T-cell (primary cell): ENCODE data around the gene COA8. TPM values are rescaled to one million over a fixed set of nuclear protein-coding genes. Genes with fewer than 3 reads are reported as not detected.

Experiments
- ATAC-seq, 4 experiments: fragments of 200-7000 bp in 3 of 4; fragments of 150-1000 bp in 1 of 4; cut with Tn5 transposase; replicated peaks in 1 of 4; 1 replicate in 3 of 4; 2 replicates in 1 of 4; pipeline ENCODE4 v1.10.0; 2021; ENCODE audit warnings: moderate library complexity in 3 of 4, mild to moderate bottlenecking in 2 of 4, moderate number of reproducible peaks in 1 of 4
- CTCF ChIA-PET, 2 donors: fragments of 300-600 bp; sonication (Branson Sonifier 250); formaldehyde crosslinking; loops; one replicate each; lab custom pipeline; 2022; ENCODE audit warnings: antibody characterized with exemption in 2 of 2; lab: Charles Lee
- POLR2A ChIA-PET, 2 donors: fragments of 300-600 bp; sonication (Branson Sonifier 250); formaldehyde crosslinking; loops; one replicate each; lab custom pipeline; 2022; ENCODE audit warnings: antibody characterized with exemption in 2 of 2; lab: Charles Lee
- DNase-seq, 35 experiments: peaks; one replicate each; pipeline versions ENCODE4 v3.0.0 to v3.0.0-alpha.2; 2013 to 2023
- H3K27ac ChIP-seq: one replicate; pipeline ENCODE4 v1.5.1; 2013; ENCODE audit warnings: low read length
- H3K27me3 ChIP-seq, 2 experiments: replicated peaks in 1 of 2; 1 replicate in 1 of 2; 2 replicates in 1 of 2; pipeline versions ENCODE4 v1.6.1 to v1.7.0; 2013; ENCODE audit warnings: low read length in 1 of 2, mixed read lengths in 1 of 2; ENCODE audit not compliant: control insufficient read depth in 2 of 2, insufficient read depth in 2 of 2; ENCODE audit errors: extremely low read depth in 1 of 2
- H3K36me3 ChIP-seq, 2 donors: 1 replicate in 1 of 2; 2 replicates in 1 of 2; pipeline versions ENCODE4 v1.6.1 to v1.7.0; 2013; ENCODE audit warnings: low read length in 1 of 2; ENCODE audit not compliant: control insufficient read depth in 2 of 2, insufficient read depth in 1 of 2; ENCODE audit errors: extremely low read depth in 1 of 2
- H3K4me1 ChIP-seq, 2 experiments: 1 replicate in 1 of 2; 2 replicates in 1 of 2; pipeline versions ENCODE4 v1.6.1 to v1.7.0; 2013; ENCODE audit warnings: low read length in 2 of 2, mixed read lengths in 1 of 2; ENCODE audit not compliant: insufficient read depth in 2 of 2, control insufficient read depth in 1 of 2; ENCODE audit errors: extremely low read depth in 1 of 2
- H3K4me3 ChIP-seq, 2 donors: 1 replicate in 1 of 2; 2 replicates in 1 of 2; pipeline versions ENCODE4 v1.5.1 to v1.7.0; 2013; ENCODE audit warnings: mild to moderate bottlenecking in 2 of 2, low read length in 1 of 2, moderate library complexity in 1 of 2; ENCODE audit not compliant: control insufficient read depth in 1 of 2; ENCODE audit errors: extremely low read depth in 1 of 2
- H3K9me3 ChIP-seq: 2 replicates; pipeline ENCODE4 v1.7.0; 2013
- H3K27ac Mint-ChIP-seq, 2 donors: one replicate each; pipeline ENCODE4 v1.8.0; 2020 to 2021; ENCODE audit warnings: mild to moderate bottlenecking in 2 of 2, mixed read lengths in 2 of 2
- H3K27me3 Mint-ChIP-seq, 2 donors: one replicate each; pipeline ENCODE4 v1.8.0; 2021 to 2022; ENCODE audit warnings: mixed read lengths in 2 of 2
- H3K36me3 Mint-ChIP-seq: one replicate; pipeline ENCODE4 v1.8.0; 2021; ENCODE audit warnings: mixed read lengths
- H3K4me1 Mint-ChIP-seq, 3 donors: one replicate each; pipeline ENCODE4 v1.8.0; 2020 to 2022; ENCODE audit warnings: mixed read lengths in 3 of 3, mild to moderate bottlenecking in 1 of 3
- H3K4me3 Mint-ChIP-seq, 3 donors: one replicate each; pipeline ENCODE4 v1.8.0; 2020 to 2022; ENCODE audit warnings: mild to moderate bottlenecking in 3 of 3, mixed read lengths in 3 of 3, moderate library complexity in 3 of 3
- H3K9me3 Mint-ChIP-seq, 3 donors: one replicate each; pipeline ENCODE4 v1.8.0; 2020 to 2022; ENCODE audit warnings: mixed read lengths in 3 of 3
- WGBS: methylation state at CpG from one replicate; pipeline ENCODE4 v1.1.5; 2013; ENCODE audit warnings: missing lambda C conversion rate; ENCODE audit not compliant: insufficient coverage; 5-methylcytosine and 5-hydroxymethylcytosine counted together
- total RNA-seq, 35 experiments: library from RNA in 6 of 35; stranded (reverse) in 6 of 35; fragments of 120-200 nt in 1 of 35; gene quantifications; one replicate each; pipeline versions ENCODE4 v1.2.1 to v1.2.4 and lab custom pipeline; 2013 to 2026

Gene COA8
- total RNA-seq, 5 donors from 2014 or later (not counting 1 experiment from before 2014, with no cell fraction given), result 17.7 to 27.5 (median 22.3) TPM

- WGBS, result 94% methylated on average over 24 of the region's 32 CpGs
- H3K36me3 ChIP-seq, result peaks cover 7 to 14% of the 10 kb centered on the region in 2 donors
- H3K27ac ChIP-seq, result no peak overlapping the region
- ATAC-seq, result no peak
- peaks cover 13 to 40% of the 10 kb centered on the region in 2 experiments for H3K4me1 ChIP-seq
- no peaks in the 10 kb centered on the region for H3K27me3 ChIP-seq
- H3K9me3 Mint-ChIP-seq, result no peaks in the 10 kb centered on the region
- no peaks in the 10 kb centered on the region for H3K36me3 Mint-ChIP-seq
- ChIA-PET CTCF (no interaction called here), POLR2A (interaction anchor here in 1 of 2 donors (0.5 kb wide), 1 partner anchor 32 kb away, joined by 11 read pairs; no protein-coding TSS in a partner anchor)
- H3K4me1 Mint-ChIP-seq, result peaks cover 30 to 41% (median 38%) of the 10 kb centered on the region in 3 donors
- no peaks in the 10 kb centered on the region for H3K27me3 Mint-ChIP-seq
- no peak overlapping the region for H3K27ac Mint-ChIP-seq
- H3K4me3 ChIP-seq, result no peak overlapping the region
- DNase-seq, result no peak
- H3K4me3 Mint-ChIP-seq, result no peak overlapping the region
- no peaks in the 10 kb centered on the region for H3K9me3 ChIP-seq
Observed at GRCh38 chr14:103532216-103533136, 30.3 kb upstream of the COA8 start.

GRCh38 chr14:103533137-103533998, 29.4 kb upstream of the COA8 start:
- Histone ChIP-seq H3K9me3 (no peaks in the 10 kb centered on the region), H3K27me3 (no peaks in the 10 kb centered on the region), H3K4me1 (peaks cover 13 to 31% of the 10 kb centered on the region in 2 experiments), H3K4me3 (no peak overlapping the region), H3K27ac (no peak overlapping the region), H3K36me3 (peaks cover 7 to 14% of the 10 kb centered on the region in 2 donors)
- CTCF ChIA-PET, result no interaction called here
- H3K4me1 Mint-ChIP-seq, result peaks cover 26 to 32% (median 31%) of the 10 kb centered on the region in 3 donors
- H3K4me3 Mint-ChIP-seq, result no peak overlapping the region
- DNase-seq (no peak), ATAC-seq (no peak)
- POLR2A ChIA-PET, result interaction anchor here in 1 of 2 donors (1.0 kb wide), 1 partner anchor 10 kb away, joined by 3 read pairs; no protein-coding TSS in a partner anchor
- 92% methylated on average over 19 of the region's 23 CpGs for WGBS
- H3K27ac Mint-ChIP-seq, result no peak overlapping the region
- H3K36me3 Mint-ChIP-seq, result no peaks in the 10 kb centered on the region
- H3K27me3 Mint-ChIP-seq, result no peaks in the 10 kb centered on the region
- H3K9me3 Mint-ChIP-seq, result no peaks in the 10 kb centered on the region

GRCh38 chr14:103533999-103534575, 28.7 kb upstream of the COA8 start:
- ChIA-PET CTCF (no interaction called here), POLR2A (interaction anchor here in 1 of 2 donors (1.0 kb wide), 1 partner anchor 9 kb away, joined by 3 read pairs; no protein-coding TSS in a partner anchor)
- no peak for ATAC-seq
- no peaks in the 10 kb centered on the region for H3K27me3 ChIP-seq
- H3K27me3 Mint-ChIP-seq, result no peaks in the 10 kb centered on the region
- WGBS, result 93% methylated on average over 25 of the region's 25 CpGs
- no peaks in the 10 kb centered on the region for H3K36me3 Mint-ChIP-seq
- no peak overlapping the region for H3K4me3 ChIP-seq
- H3K9me3 ChIP-seq, result no peaks in the 10 kb centered on the region
- no peak overlapping the region for H3K27ac Mint-ChIP-seq
- no peak overlapping the region for H3K4me3 Mint-ChIP-seq
- H3K4me1 ChIP-seq, result peaks cover 13 to 26% of the 10 kb centered on the region in 2 experiments
- no peak overlapping the region for H3K27ac ChIP-seq
- H3K9me3 Mint-ChIP-seq, result no peaks in the 10 kb centered on the region
- peaks cover 7 to 14% of the 10 kb centered on the region in 2 donors for H3K36me3 ChIP-seq
- peaks cover 22 to 28% (median 27%) of the 10 kb centered on the region in 3 donors for H3K4me1 Mint-ChIP-seq
- no peak for DNase-seq

GRCh38 chr14:103534576-103535061, 28.1 kb upstream of the COA8 start:
- Mint-ChIP-seq H3K27ac (no peak overlapping the region), H3K4me3 (no peak overlapping the region), H3K36me3 (no peaks in the 10 kb centered on the region), H3K4me1 (peaks cover 18 to 24% (median 23%) of the 10 kb centered on the region in 3 donors), H3K9me3 (no peaks in the 10 kb centered on the region), H3K27me3 (peaks cover 0 to 2% of the 10 kb centered on the region in 2 donors)
- CTCF ChIA-PET, result no interaction called here
- H3K36me3 ChIP-seq, result peaks cover 7 to 14% of the 10 kb centered on the region in 2 donors
- POLR2A ChIA-PET, result no interaction called here
- ATAC-seq (no peak), DNase-seq (no peak)
- peaks cover 0 to 3% of the 10 kb centered on the region in 2 experiments for H3K27me3 ChIP-seq
- H3K27ac ChIP-seq, result no peak overlapping the region
- no peak overlapping the region for H3K4me3 ChIP-seq
- no peaks in the 10 kb centered on the region for H3K9me3 ChIP-seq
- 92% methylated on average over 22 of the region's 22 CpGs for WGBS
- H3K4me1 ChIP-seq, result peaks cover 12 to 21% of the 10 kb centered on the region in 2 experiments

- Histone ChIP-seq H3K36me3 (peaks cover 7 to 14% of the 10 kb centered on the region in 2 donors), H3K27me3 (peaks cover 0 to 3% of the 10 kb centered on the region in 2 experiments), H3K4me1 (peaks cover 5 to 15% of the 10 kb centered on the region in 2 experiments), H3K27ac (no peak overlapping the region), H3K4me3 (no peak overlapping the region), H3K9me3 (no peaks in the 10 kb centered on the region)
- Mint-ChIP-seq H3K4me1 (peaks cover 11 to 17% (median 17%) of the 10 kb centered on the region in 3 donors), H3K36me3 (no peaks in the 10 kb centered on the region), H3K27ac (no peak overlapping the region), H3K9me3 (no peaks in the 10 kb centered on the region), H3K4me3 (no peak overlapping the region), H3K27me3 (peaks cover 0 to 2% of the 10 kb centered on the region in 2 donors)
- DNase-seq, result no peak
- POLR2A ChIA-PET, result no interaction called here
- 95% methylated on average over 9 of the region's 21 CpGs for WGBS
- CTCF ChIA-PET, result no interaction called here
- ATAC-seq, result no peak
Observed at GRCh38 chr14:103535081-103535890, 27.5 kb upstream of the COA8 start.
